Measurements from ENCODE around the gene SLC35E3.

Gene SLC35E3

DNA sequence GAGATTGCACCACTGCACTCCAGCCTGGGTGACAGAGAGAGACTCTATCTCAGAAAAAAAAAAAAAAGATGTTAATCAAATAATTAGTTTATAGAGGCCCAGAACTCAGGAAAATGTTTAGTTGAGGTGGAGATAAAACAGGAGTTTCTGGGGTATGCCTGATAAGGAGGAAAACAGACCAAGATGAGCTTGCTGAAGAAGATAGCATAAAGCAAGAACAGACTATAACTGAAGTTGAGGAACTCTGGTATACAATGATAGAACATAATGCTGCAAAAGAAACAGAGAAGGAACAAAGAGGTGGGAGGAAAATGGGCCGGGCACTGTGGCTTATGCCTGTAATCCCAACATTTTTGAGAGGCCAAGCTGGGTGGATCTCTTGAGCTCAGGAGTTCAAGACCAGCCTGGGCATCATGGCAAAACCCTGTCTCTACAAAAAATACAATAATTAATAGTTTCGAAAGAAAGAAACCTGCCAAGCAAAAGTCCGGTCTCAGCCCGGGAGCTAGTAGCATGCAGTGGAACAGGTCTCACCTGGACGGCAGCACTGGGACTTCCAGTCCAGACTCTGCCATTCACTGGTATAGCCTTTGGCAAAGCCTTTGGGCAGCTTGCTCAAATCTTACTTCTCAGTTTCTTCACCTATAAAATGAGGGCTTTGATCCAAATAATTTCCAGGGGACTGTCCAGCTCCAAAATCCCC, 25.4 kb downstream of the SLC35E3 start:
- Histone ChIP-seq H3K9me3 (ENCODE audit: insufficient read depth, low read depth, low read length) (no peaks in the 10 kb centered on the region), H3K4me3 (ENCODE audit: low read length) (no peak overlapping the region), H3K27me3 (ENCODE audit: insufficient read depth, low read length) (no peaks in the 10 kb centered on the region), H3K36me3 (ENCODE audit: insufficient read depth, low read depth, low read length) (peaks cover 7% of the 10 kb centered on the region), H3K9ac (ENCODE audit: low read depth, low read length) (no peak overlapping the region), H3K27ac (ENCODE audit: low read length) (no peak overlapping the region), H3K4me1 (ENCODE audit: insufficient read depth, low read length) (no peaks in the 10 kb centered on the region)

- H3K9ac ChIP-seq (ENCODE audit: low read depth, low read length) = no peak overlapping the region
- H3K4me3 ChIP-seq (ENCODE audit: low read length) = no peak overlapping the region
- H3K27me3 ChIP-seq (ENCODE audit: insufficient read depth, low read length) = no peaks in the 10 kb centered on the region
- no peak overlapping the region for H3K27ac ChIP-seq (ENCODE audit: low read length)
- no peaks in the 10 kb centered on the region for H3K36me3 ChIP-seq (ENCODE audit: insufficient read depth, low read depth, low read length)
- no peaks in the 10 kb centered on the region for H3K9me3 ChIP-seq (ENCODE audit: insufficient read depth, low read depth, low read length)
- no peaks in the 10 kb centered on the region for H3K4me1 ChIP-seq (ENCODE audit: insufficient read depth, low read length)
Measured at GRCh38 chr12:68772714-68773113, 26.7 kb downstream of the SLC35E3 start.

DNA sequence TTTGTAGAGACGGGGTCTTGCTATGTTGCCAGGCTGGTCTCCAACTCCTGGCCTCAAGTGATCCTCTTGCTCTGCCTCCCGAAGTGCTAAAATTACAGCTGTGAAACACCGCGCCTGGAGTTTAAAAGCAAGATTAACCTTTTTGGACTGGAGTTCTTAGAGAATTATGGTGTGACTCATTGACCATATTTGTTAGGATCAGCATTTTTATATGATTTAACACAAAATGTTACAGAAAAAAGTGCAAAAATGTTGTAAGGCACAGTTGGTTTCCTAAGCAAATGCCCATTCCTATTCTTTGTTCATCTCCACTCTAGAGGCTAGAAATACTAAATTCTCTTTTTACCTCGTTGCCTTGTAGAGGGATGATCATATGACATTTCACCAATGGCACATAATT, 27.6 kb downstream of the SLC35E3 start:
- Histone ChIP-seq H3K27me3 (ENCODE audit: insufficient read depth, low read length) (no peaks in the 10 kb centered on the region), H3K9ac (ENCODE audit: low read depth, low read length) (no peak overlapping the region), H3K9me3 (ENCODE audit: insufficient read depth, low read depth, low read length) (no peaks in the 10 kb centered on the region), H3K27ac (ENCODE audit: low read length) (no peak overlapping the region), H3K36me3 (ENCODE audit: insufficient read depth, low read depth, low read length) (no peaks in the 10 kb centered on the region), H3K4me1 (ENCODE audit: insufficient read depth, low read length) (no peaks in the 10 kb centered on the region), H3K4me3 (ENCODE audit: low read length) (no peak overlapping the region)

- Histone ChIP-seq H3K9me3 (ENCODE audit: insufficient read depth, low read depth, low read length) (no peaks in the 10 kb centered on the region), H3K27me3 (ENCODE audit: insufficient read depth, low read length) (no peaks in the 10 kb centered on the region), H3K36me3 (ENCODE audit: insufficient read depth, low read depth, low read length) (no peaks in the 10 kb centered on the region), H3K9ac (ENCODE audit: low read depth, low read length) (no peak overlapping the region), H3K4me3 (ENCODE audit: low read length) (no peak overlapping the region), H3K27ac (ENCODE audit: low read length) (no peak overlapping the region), H3K4me1 (ENCODE audit: insufficient read depth, low read length) (no peaks in the 10 kb centered on the region)
Measured at GRCh38 chr12:68775121-68775630, 29.2 kb downstream of the SLC35E3 start.

GRCh38 chr12:68776976-68777610, 31.1 kb downstream of the SLC35E3 start:
- Histone ChIP-seq H3K4me1 (ENCODE audit: insufficient read depth, low read length) (no peaks in the 10 kb centered on the region), H3K36me3 (ENCODE audit: insufficient read depth, low read depth, low read length) (no peaks in the 10 kb centered on the region), H3K27me3 (ENCODE audit: insufficient read depth, low read length) (no peaks in the 10 kb centered on the region), H3K4me3 (ENCODE audit: low read length) (no peak overlapping the region), H3K9me3 (ENCODE audit: insufficient read depth, low read depth, low read length) (no peaks in the 10 kb centered on the region), H3K27ac (ENCODE audit: low read length) (no peak overlapping the region), H3K9ac (ENCODE audit: low read depth, low read length) (no peak overlapping the region)

DNA sequence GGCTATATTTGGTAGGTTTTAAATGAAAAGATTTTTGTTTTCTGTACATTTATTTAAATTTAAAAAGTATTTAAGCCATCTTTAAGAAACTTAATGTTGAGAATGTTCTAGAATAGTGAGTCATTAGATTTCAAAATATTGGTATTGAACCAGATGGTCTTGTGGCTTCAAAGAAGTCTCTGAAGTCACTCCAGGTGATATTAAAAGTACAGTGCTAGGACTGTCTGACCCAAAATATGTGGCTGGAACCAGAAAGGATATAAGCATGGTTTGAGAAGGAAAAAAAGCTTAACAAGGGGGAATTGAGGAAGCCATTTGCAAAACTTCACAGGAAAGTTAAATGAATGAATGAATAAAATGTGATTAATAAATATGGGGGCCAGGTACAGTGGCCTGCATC, 33.3 kb downstream of the SLC35E3 start:
- Histone ChIP-seq H3K27me3 (ENCODE audit: insufficient read depth, low read length) (no peaks in the 10 kb centered on the region), H3K4me1 (ENCODE audit: insufficient read depth, low read length) (no peaks in the 10 kb centered on the region), H3K9ac (ENCODE audit: low read depth, low read length) (no peak overlapping the region), H3K4me3 (ENCODE audit: low read length) (no peak overlapping the region), H3K27ac (ENCODE audit: low read length) (no peak overlapping the region), H3K36me3 (ENCODE audit: insufficient read depth, low read depth, low read length) (no peaks in the 10 kb centered on the region), H3K9me3 (ENCODE audit: insufficient read depth, low read depth, low read length) (no peaks in the 10 kb centered on the region)

- Histone ChIP-seq H3K27me3 (ENCODE audit: insufficient read depth, low read length) (no peaks in the 10 kb centered on the region), H3K4me1 (ENCODE audit: insufficient read depth, low read length) (no peaks in the 10 kb centered on the region), H3K27ac (ENCODE audit: low read length) (no peak overlapping the region), H3K4me3 (ENCODE audit: low read length) (no peak overlapping the region), H3K9me3 (ENCODE audit: insufficient read depth, low read depth, low read length) (no peaks in the 10 kb centered on the region), H3K9ac (ENCODE audit: low read depth, low read length) (no peak overlapping the region), H3K36me3 (ENCODE audit: insufficient read depth, low read depth, low read length) (no peaks in the 10 kb centered on the region)
Measured at GRCh38 chr12:68780731-68781130, 34.8 kb downstream of the SLC35E3 start.

DNA sequence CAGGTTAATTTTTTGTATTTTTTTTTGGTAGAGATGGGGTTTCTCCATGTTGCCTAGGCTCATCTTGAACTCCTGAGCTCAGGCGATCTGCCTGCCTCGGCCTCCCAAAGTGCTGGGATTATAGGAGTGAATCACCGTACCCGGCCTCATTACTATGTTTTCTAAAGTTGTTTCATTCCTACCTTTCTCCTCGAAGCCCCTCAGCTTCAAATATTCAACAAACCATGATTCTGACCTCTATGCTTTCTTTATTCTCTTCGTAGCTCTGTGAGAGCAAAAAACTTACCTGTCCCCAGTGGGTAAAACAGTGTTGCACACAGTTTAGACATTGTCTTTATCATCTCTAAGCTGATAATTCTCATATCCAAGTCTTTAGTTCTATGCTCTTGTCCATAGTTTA, 35.8 kb downstream of the SLC35E3 start:
- H3K36me3 ChIP-seq (ENCODE audit: insufficient read depth, low read depth, low read length) = no peaks in the 10 kb centered on the region

GRCh38 chr12:68784015-68784414, 38.0 kb downstream of the SLC35E3 start:
- no peaks in the 10 kb centered on the region for H3K9me3 ChIP-seq (ENCODE audit: insufficient read depth, low read depth, low read length)

More for the DNA sequence above, 35.8 kb downstream of the SLC35E3 start:
- no peaks in the 10 kb centered on the region for H3K4me1 ChIP-seq (ENCODE audit: insufficient read depth, low read length)
- no peaks in the 10 kb centered on the region for H3K9me3 ChIP-seq (ENCODE audit: insufficient read depth, low read depth, low read length)
- no peak overlapping the region for H3K4me3 ChIP-seq (ENCODE audit: low read length)
- H3K27me3 ChIP-seq (ENCODE audit: insufficient read depth, low read length) = no peaks in the 10 kb centered on the region
- H3K27ac ChIP-seq (ENCODE audit: low read length) = no peak overlapping the region
- no peak overlapping the region for H3K9ac ChIP-seq (ENCODE audit: low read depth, low read length)

DNA sequence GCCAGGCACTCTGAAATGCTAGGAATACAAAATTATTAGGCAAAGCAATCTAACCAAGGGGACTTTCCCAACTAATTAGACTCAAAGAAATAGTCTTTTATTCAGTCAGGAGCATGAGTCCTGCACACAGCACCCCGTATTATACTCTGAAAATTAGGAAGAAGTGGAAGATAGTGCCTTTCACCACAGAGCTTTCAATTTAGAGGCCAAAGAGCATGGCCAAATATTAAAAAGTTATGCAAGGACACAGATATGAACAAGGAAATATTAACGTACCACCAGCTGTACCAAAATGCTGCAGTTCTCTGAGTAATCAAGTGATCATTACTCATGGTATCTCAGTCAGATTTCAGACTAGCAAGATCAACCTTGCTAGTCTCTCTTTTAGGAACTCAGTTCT, 39.4 kb downstream of the SLC35E3 start:
- H3K27me3 ChIP-seq (ENCODE audit: insufficient read depth, low read length) = no peaks in the 10 kb centered on the region
- H3K27ac ChIP-seq (ENCODE audit: low read length) = no peak overlapping the region

More at GRCh38 chr12:68784015-68784414, 38.0 kb downstream of the SLC35E3 start:
- Histone ChIP-seq H3K9ac (ENCODE audit: low read depth, low read length) (no peak overlapping the region), H3K36me3 (ENCODE audit: insufficient read depth, low read depth, low read length) (no peaks in the 10 kb centered on the region), H3K4me1 (ENCODE audit: insufficient read depth, low read length) (no peaks in the 10 kb centered on the region), H3K4me3 (ENCODE audit: low read length) (no peak overlapping the region), H3K27me3 (ENCODE audit: insufficient read depth, low read length) (no peaks in the 10 kb centered on the region), H3K27ac (ENCODE audit: low read length) (no peak overlapping the region)

DNA sequence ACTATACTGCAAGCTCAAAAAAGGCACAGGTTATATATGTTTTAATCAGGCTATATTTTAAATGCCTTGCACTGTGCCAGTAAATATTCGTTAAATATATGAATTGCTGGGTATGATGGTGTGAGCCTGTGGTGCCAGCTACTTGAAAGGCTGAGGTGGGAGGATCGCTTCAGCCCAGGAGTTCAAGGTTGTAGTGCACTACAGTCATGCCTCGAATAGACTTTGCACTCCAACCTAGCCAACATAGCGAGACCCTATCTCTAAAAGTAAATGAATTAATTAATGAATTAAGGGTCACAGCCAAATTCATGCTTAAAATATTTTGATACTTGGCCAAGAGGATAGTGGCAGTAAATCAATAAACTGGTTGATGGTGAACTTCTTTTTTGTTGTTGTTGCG, 39.8 kb downstream of the SLC35E3 start:
- Histone ChIP-seq H3K27me3 (ENCODE audit: insufficient read depth, low read length) (no peaks in the 10 kb centered on the region), H3K9ac (ENCODE audit: low read depth, low read length) (no peak overlapping the region), H3K36me3 (ENCODE audit: insufficient read depth, low read depth, low read length) (no peaks in the 10 kb centered on the region), H3K4me3 (ENCODE audit: low read length) (no peak overlapping the region), H3K4me1 (ENCODE audit: insufficient read depth, low read length) (no peaks in the 10 kb centered on the region), H3K9me3 (ENCODE audit: insufficient read depth, low read depth, low read length) (no peaks in the 10 kb centered on the region), H3K27ac (ENCODE audit: low read length) (no peak overlapping the region)

More for the DNA sequence above, 39.4 kb downstream of the SLC35E3 start:
- Histone ChIP-seq H3K4me1 (ENCODE audit: insufficient read depth, low read length) (no peaks in the 10 kb centered on the region), H3K9me3 (ENCODE audit: insufficient read depth, low read depth, low read length) (no peaks in the 10 kb centered on the region), H3K9ac (ENCODE audit: low read depth, low read length) (no peak overlapping the region), H3K4me3 (ENCODE audit: low read length) (no peak overlapping the region), H3K36me3 (ENCODE audit: insufficient read depth, low read depth, low read length) (no peaks in the 10 kb centered on the region)

DNA sequence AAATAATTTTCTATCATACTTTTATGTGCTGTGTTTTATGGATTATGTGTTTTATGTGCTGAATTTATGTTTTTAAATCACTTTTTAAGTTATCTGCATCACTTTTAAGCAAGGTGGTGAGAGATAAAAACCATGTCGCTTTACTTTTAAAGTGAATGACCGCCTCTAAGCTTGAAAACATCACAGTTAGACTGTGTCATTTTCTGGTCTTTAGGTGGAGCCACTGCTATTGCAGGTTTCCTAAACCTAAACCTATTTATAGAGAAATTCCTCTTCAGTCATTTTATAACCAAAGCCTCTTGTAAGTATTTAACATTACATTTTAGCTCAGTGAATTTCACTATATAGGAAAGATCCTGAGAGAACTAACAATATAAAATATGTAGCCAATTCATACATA, 41.0 kb downstream of the SLC35E3 start:
- Histone ChIP-seq H3K27me3 (ENCODE audit: insufficient read depth, low read length) (no peaks in the 10 kb centered on the region), H3K4me1 (ENCODE audit: insufficient read depth, low read length) (no peaks in the 10 kb centered on the region), H3K36me3 (ENCODE audit: insufficient read depth, low read depth, low read length) (no peaks in the 10 kb centered on the region), H3K9me3 (ENCODE audit: insufficient read depth, low read depth, low read length) (no peaks in the 10 kb centered on the region), H3K27ac (ENCODE audit: low read length) (no peak overlapping the region), H3K9ac (ENCODE audit: low read depth, low read length) (no peak overlapping the region), H3K4me3 (ENCODE audit: low read length) (no peak overlapping the region)
